HG03103 (cell line): Measurements from ENCODE around the gene CAMTA1.
"Not testable (repeated sequence)": the region's sequence is repeated elsewhere in the genome, so short reads cannot be mapped to it uniquely, and the experiment has no call there.

ENCODE experiments used
- ATAC-seq: cut with Tn5 transposase; IDR thresholded peaks from one replicate; pipeline ENCODE4 v1.9.1; 2021; ENCODE audit warnings: low read depth; ENCODE audit not compliant: unreplicated experiment

The CAMTA1 gene

GRCh38 chr1:6803357-6803756 is 18.1 kb downstream of the CAMTA1 start:
- no peak for ATAC-seq

GRCh38 chr1:6805004-6805416 is 19.8 kb downstream of the CAMTA1 start:
- no peak for ATAC-seq

GRCh38 chr1:6807782-6808181 is 22.5 kb downstream of the CAMTA1 start:
- ATAC-seq, result no peak

- ATAC-seq, result no peak
Measured at GRCh38 chr1:6809461-6809860, 24.2 kb downstream of the CAMTA1 start.

DNA sequence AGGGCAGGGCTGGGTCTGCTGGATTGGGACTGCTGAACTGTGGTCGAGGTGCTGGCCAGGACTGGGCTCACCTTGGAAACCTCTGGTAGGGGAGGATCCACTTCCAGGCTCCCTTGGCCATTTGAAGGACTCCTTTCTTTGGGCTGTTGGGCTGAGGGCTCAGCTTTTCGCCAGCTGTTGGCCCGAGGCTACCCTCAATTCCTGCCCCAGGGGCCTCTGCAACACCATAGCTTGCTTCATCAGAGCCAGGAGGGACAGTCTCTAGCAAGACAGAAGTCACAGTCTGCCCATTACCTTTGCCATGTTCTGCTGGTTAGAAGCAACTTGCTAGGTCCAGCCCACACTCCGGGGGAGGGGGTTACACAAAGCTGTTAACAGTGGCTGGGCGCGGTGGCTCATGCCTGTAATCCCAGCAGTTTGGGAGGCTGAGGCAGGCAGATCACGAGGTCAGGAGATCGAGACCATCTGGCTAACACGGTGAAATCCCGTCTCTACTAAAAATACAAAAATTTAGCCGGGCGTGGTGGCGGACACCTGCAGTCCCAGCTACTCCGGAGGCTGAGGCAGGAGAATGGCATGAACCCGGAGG is 25.0 kb downstream of the CAMTA1 start:
- not testable (repeated sequence) for ATAC-seq

- ATAC-seq, result no peak
Measured at GRCh38 chr1:6811583-6811982, 26.3 kb downstream of the CAMTA1 start.

GRCh38 chr1:6813165-6813564 is 27.9 kb downstream of the CAMTA1 start:
- no peak for ATAC-seq

GRCh38 chr1:6815726-6816125 is 30.5 kb downstream of the CAMTA1 start:
- ATAC-seq, result no peak

GRCh38 chr1:6819246-6820040 is 34.2 kb downstream of the CAMTA1 start:
- ATAC-seq, result no peak

DNA sequence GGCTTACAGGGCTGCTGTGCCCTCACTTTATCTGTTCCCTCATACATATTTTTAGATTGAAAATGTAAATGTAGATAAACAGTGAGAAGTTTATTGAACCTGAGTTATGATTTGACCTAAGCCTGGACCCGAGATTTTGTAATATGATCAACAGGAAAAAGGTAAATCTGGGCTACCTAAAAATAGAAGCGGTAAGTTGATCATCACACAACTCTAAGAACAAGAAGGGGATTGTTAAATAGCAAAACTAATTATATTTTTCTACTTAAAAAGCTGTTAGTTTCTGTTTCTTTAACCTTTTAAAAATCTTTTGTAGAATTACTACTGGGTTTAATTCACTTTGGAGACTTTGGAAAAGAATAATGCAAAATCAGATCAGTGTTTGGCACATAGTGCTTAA is 35.6 kb downstream of the CAMTA1 start:
- ATAC-seq, result no peak

GRCh38 chr1:6822530-6823359 is 37.5 kb downstream of the CAMTA1 start:
- ATAC-seq, result peak; percentile 77

DNA sequence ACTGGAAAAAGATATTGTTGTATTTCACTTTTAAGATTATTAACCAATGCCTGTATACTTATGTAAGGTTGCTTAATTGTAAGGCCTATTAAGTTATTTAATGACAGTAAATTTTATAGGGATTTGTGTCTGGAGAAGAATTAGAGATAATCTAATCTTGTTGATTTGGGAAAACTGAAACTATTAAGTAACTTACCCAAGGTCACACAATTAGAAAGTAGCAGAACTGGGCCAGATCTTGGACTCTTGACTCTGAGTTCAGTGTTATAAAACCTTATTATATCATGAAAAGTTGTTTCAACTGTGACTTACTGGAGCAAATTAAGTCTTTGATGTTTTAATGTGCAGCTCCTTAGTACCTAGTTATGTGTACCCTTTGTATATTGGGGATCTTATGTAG is 38.5 kb downstream of the CAMTA1 start:
- ATAC-seq, result no peak

DNA sequence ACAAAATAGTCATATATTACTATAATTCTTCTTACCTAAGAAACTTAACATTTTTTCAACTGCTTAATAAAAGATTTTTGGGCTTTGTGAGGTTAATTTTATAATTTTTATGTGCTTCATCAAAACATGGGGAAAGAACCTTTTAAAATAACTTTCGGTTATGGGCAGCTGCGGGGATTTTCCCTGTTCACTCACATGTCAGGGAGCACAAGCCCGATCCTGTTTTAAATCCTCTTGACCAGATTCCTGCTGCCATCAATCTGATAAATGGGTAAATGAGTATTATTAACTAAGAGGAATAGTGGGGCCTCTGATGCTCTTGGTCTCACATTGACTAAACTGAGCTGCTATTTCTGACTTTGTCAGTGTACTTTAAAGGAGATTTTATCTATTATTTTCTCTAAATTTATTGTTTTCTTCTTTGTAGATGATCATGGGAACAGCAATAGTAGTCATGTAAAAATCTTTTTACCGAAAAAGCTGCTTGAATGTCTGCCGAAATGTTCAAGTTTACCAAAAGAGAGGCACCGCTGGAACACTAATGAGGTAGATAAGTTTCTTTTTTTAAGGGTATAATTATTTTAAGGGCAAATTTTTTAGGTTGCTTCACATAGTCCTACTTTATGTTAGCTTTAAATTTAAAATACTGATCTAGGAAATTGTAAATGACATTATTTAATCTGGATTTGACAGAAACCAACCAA is 39.6 kb downstream of the CAMTA1 start:
- ATAC-seq, result no peak

DNA sequence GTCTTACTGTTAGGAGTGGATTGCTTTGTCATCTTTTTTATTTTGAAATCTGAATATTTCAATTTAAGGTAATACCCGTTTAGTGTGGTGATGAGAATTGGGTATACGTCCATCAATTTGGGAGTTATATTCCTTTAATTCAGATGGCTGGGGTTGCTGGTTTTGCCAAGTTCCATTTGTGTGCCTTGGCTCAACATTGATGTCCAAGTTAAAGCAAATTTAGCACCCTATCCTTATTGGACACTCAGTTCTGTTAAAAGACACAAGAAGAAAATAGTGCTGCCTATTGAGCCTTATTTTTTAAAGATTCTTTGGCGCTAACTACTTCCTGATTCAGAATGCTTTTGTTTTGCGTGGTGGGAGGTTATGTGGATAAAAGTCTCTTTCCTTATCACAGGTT is 40.6 kb downstream of the CAMTA1 start:
- no peak for ATAC-seq

- ATAC-seq, result no peak
Measured at GRCh38 chr1:6827079-6827478, 41.8 kb downstream of the CAMTA1 start.

GRCh38 chr1:6827630-6828165 is 42.4 kb downstream of the CAMTA1 start:
- ATAC-seq, result no peak

DNA sequence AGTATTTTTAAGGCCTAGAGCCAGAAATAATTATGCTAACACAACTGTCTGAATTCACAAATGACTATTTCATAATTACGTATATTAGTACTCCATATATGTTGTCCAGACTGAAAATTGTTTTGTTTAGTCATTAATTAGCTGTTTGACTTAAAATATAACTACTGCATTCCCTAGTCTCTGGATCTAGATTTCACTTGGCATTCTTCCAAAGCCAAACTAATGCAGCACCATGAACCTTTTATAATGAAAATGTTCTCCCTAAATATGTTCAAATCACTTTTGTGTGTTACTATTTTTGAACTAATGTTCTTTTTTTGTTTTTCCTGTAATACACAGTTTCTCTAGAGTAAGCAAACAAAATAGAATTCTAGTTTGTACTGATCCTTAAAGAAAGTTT is 46.1 kb downstream of the CAMTA1 start:
- ATAC-seq, result no peak

GRCh38 chr1:6832006-6832405 is 46.8 kb downstream of the CAMTA1 start:
- not testable (repeated sequence) for ATAC-seq

- no peak for ATAC-seq
Measured at GRCh38 chr1:6832531-6833188, 47.4 kb downstream of the CAMTA1 start.

- no peak for ATAC-seq
Measured at GRCh38 chr1:6833804-6834203, 48.5 kb downstream of the CAMTA1 start.
